ENCODE data around the gene ADAMTS9. TPM values are rescaled to one million over a fixed set of nuclear protein-coding genes. Genes with fewer than 3 reads are reported as not detected.

The ADAMTS9 gene
- total RNA-seq, 2 donors from 2014 or later = 30.0 to 31.0 TPM

DNA sequence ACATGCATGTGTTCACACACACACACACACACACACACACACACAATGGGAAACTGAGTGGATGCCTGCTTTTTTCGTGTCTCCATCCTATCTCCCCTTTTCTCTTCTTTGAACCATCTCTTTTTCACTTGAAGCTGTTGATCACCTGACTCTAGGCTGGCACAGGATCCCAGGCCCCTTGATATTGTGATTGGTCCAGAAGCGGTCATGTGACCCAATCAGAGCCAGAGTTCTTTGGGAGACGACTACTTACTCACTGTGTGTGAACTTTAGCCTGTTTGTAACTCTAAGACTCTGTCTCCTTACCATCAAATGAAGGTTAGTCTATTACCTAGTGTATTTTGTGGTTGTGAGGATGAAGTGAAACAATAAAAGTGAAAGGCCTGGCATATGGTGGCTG lies 172.9 kb downstream of the ADAMTS9 start:
- Histone ChIP-seq H3K4me1 (replicated peaks) (no peaks in the 10 kb centered on the region), H3K27me3 (replicated peaks; ENCODE audit: insufficient read depth) (no peaks in the 10 kb centered on the region), H3K36me3 (no peaks in the 10 kb centered on the region), H3K4me3 (no peak overlapping the region), H3K27ac (no peak overlapping the region), H3K9me3 (no peaks in the 10 kb centered on the region)
- 86% methylated on average over 3 of the region's 3 CpGs for WGBS
- intact Hi-C loops (cut with DNase I) = no loop called here
- DNase-seq (ENCODE audit: low spot score) = no peak
- TF ChIP-seq, protein P1, sequence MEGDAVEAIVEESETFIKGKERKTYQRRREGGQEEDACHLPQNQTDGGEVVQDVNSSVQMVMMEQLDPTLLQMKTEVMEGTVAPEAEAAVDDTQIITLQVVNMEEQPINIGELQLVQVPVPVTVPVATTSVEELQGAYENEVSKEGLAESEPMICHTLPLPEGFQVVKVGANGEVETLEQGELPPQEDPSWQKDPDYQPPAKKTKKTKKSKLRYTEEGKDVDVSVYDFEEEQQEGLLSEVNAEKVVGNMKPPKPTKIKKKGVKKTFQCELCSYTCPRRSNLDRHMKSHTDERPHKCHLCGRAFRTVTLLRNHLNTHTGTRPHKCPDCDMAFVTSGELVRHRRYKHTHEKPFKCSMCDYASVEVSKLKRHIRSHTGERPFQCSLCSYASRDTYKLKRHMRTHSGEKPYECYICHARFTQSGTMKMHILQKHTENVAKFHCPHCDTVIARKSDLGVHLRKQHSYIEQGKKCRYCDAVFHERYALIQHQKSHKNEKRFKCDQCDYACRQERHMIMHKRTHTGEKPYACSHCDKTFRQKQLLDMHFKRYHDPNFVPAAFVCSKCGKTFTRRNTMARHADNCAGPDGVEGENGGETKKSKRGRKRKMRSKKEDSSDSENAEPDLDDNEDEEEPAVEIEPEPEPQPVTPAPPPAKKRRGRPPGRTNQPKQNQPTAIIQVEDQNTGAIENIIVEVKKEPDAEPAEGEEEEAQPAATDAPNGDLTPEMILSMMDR (IDR thresholded peaks at IDR 0.05) = no peak
- no peak for TF ChIP-seq POLR2AphosphoS5 (IDR thresholded peaks at IDR 0.05)
- no peak for TF ChIP-seq POLR2A (IDR thresholded peaks at IDR 0.05)

DNA sequence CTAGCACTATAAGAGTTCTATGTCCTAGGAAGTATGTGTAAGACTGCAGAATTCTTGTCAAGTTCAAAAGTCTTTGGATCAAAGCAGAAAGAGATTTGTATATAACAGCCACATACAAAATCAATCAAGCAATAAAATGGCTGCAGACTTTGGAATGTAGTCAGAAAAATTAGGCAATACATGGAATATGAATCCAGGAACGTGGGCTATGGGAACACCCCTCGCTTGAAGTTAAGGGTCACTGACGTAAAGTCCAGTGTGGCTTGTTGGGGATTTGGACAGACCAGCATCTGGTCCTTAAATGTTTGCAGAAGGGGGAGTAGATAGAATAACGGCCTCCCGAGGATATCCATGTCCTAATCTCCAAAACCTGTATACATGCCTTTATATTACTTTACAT lies 178.6 kb downstream of the ADAMTS9 start:
- H3K36me3 ChIP-seq = no peaks in the 10 kb centered on the region
- H3K27ac ChIP-seq = no peak overlapping the region
- TF ChIP-seq POLR2A (IDR thresholded peaks at IDR 0.05) = no peak
- TF ChIP-seq, protein P1 (IDR thresholded peaks at IDR 0.05) = no peak
- no peak for TF ChIP-seq POLR2AphosphoS5 (IDR thresholded peaks at IDR 0.05)
- WGBS = 74% methylated on average over 5 of the region's 5 CpGs
- no peak for DNase-seq (ENCODE audit: low spot score)
- H3K9me3 ChIP-seq = no peaks in the 10 kb centered on the region
- no peaks in the 10 kb centered on the region for H3K27me3 ChIP-seq (replicated peaks; ENCODE audit: insufficient read depth)
- H3K4me3 ChIP-seq = no peak overlapping the region
- no peaks in the 10 kb centered on the region for H3K4me1 ChIP-seq (replicated peaks)
- intact Hi-C loops (cut with DNase I) = no loop called here

DNA sequence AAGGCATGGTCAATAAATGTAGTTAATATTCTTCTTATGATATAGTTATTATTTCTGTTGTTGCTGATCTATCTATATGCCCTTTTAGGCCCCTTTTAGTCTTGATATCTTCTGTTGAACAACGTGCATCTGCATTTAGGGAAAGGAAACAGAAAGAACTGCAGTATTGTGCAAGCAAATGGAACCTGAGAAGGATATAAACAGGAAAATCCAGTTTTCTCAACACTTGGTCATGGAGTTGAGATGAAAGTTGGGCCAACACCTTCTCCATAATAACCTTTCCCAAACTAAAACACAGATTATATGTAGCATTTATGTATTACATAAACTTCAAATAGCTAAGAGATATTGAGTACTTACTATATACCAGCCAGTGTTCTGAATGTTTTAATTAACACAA lies 179.7 kb downstream of the ADAMTS9 start:
- no peaks in the 10 kb centered on the region for H3K4me1 ChIP-seq (replicated peaks)
- TF ChIP-seq POLR2AphosphoS5 (IDR thresholded peaks at IDR 0.05) = peak; percentile 55
- TF ChIP-seq POLR2A (IDR thresholded peaks at IDR 0.05) = no peak
- no peaks in the 10 kb centered on the region for H3K27me3 ChIP-seq (replicated peaks; ENCODE audit: insufficient read depth)
- H3K36me3 ChIP-seq = no peaks in the 10 kb centered on the region
- DNase-seq (ENCODE audit: low spot score) = no peak
- H3K27ac ChIP-seq = no peak overlapping the region
- no peak overlapping the region for H3K4me3 ChIP-seq
- intact Hi-C loops (cut with DNase I) = no loop called here
- no peaks in the 10 kb centered on the region for H3K9me3 ChIP-seq
- WGBS = 45% methylated on average over 1 of the region's 1 CpG

DNA sequence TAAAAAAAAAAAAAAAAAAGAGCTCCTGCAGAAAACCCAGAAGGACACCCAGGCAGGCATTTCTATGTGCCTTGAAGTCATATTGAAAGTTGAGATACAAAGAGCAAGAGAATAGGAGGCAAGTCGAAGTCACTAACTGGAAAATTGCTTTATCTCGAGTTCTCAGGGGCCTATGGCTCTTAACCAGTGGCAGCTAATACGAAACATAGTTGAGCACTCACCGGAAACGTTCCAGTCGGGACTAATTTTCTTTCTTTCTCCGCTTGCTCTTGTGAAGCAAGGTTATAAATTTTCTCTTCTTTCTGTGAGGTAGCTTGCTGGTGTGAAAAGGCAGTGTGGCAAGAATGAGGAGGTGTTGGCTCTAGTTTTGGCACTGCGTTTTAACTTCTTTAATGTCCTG lies 181.5 kb downstream of the ADAMTS9 start:
- Histone ChIP-seq H3K9me3 (no peaks in the 10 kb centered on the region), H3K27me3 (replicated peaks; ENCODE audit: insufficient read depth) (no peaks in the 10 kb centered on the region), H3K4me3 (no peak overlapping the region), H3K27ac (no peak overlapping the region), H3K4me1 (replicated peaks) (peaks cover 4% of the 10 kb centered on the region), H3K36me3 (no peaks in the 10 kb centered on the region)
- TF ChIP-seq POLR2AphosphoS5 (IDR thresholded peaks at IDR 0.05) (no peak), POLR2A (IDR thresholded peaks at IDR 0.05) (no peak)
- TF ChIP-seq, protein P1 (IDR thresholded peaks at IDR 0.05) = no peak
- intact Hi-C loops (cut with DNase I) = no loop called here
- WGBS = 89% methylated on average over 8 of the region's 8 CpGs
- DNase-seq (ENCODE audit: low spot score) = no peak

DNA sequence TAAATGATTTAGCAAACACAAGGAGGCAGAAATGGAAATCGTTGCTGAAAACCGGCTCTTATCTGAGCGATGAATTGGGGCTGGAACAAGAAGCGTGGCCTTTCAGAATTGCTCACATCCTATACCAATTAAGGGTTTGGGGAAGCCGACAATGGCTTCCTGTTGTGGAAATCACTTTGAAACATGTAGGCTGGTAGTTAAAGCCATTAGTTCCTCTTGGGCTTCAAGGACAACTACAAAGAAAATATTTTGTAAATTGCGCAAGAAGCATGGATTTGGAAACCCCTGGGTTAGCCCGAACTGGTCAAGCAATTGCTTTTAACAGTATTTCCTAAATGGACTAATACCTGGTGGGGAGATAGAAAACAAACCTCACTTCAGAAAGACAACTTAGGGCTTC lies 182.4 kb downstream of the ADAMTS9 start:
- Histone ChIP-seq H3K36me3 (no peaks in the 10 kb centered on the region), H3K4me3 (no peak overlapping the region), H3K27ac (no peak overlapping the region), H3K9me3 (no peaks in the 10 kb centered on the region), H3K4me1 (replicated peaks) (peaks cover 4% of the 10 kb centered on the region), H3K27me3 (replicated peaks; ENCODE audit: insufficient read depth) (no peaks in the 10 kb centered on the region)
- WGBS = 70% methylated on average over 7 of the region's 7 CpGs
- no peak for DNase-seq (ENCODE audit: low spot score)
- no peak for TF ChIP-seq POLR2A (IDR thresholded peaks at IDR 0.05)
- no peak for TF ChIP-seq POLR2AphosphoS5 (IDR thresholded peaks at IDR 0.05)
- TF ChIP-seq, protein P1 (IDR thresholded peaks at IDR 0.05) = no peak
- intact Hi-C loops (cut with DNase I) = no loop called here

Data from prostate gland (tissue), 2 donors.